Motor neuron (in vitro differentiated cells): Measurements from ENCODE around the gene ERBB2. TPM values are rescaled to one million over a fixed set of nuclear protein-coding genes. Genes with fewer than 3 reads are reported as not detected.

Source experiments
- ATAC-seq, 8 experiments: fragments of 200-7000 bp; cut with Tn5 transposase; replicated peaks in 6 of 8; 2 replicates each; pipeline ENCODE4 v1.8.0; 2021; ENCODE audit warnings: mild to moderate bottlenecking in 8 of 8, moderate library complexity in 8 of 8
- H3K27ac ChIP-seq, 2 donors: fragments of 250-450 bp; sonication (Bioruptor Pico); 2 replicates each; pipeline ENCODE4 v1.9.0; 2021; ENCODE audit warnings: antibody characterized with exemption in 2 of 2, mild to moderate bottlenecking in 2 of 2, moderate library complexity in 1 of 2
- H3K4me1 ChIP-seq, 2 donors: fragments of 250-450 bp; sonication (Bioruptor Pico); replicated peaks in 1 of 2; 2 replicates each; pipeline ENCODE4 v1.6.1; 2021; ENCODE audit warnings: antibody characterized with exemption in 2 of 2, mild to moderate bottlenecking in 2 of 2, moderate library complexity in 1 of 2
- H3K4me3 ChIP-seq, 5 donors: fragments of 250-450 bp; sonication (Bioruptor Pico); 2 replicates each; pipeline ENCODE4 v1.9.0; 2021; ENCODE audit warnings: antibody characterized with exemption in 5 of 5, mild to moderate bottlenecking in 5 of 5, moderate library complexity in 4 of 5
- WGBS, 10 experiments: fragments of 450-650 bp; shearing (Covaris generic); methylation state at CpG; one replicate each; pipeline ENCODE4 v1.0.0; 2022; 5-methylcytosine and 5-hydroxymethylcytosine counted together
- in situ Hi-C, 9 experiments: fragments of 400-800 bp; cut with MboI; loops; one replicate each; pipeline ENCODE4 v1.15.0; 2021; ENCODE audit warnings: low sequenced_read_pairs in 9 of 9, low pct_unique_long_range_greater_than_20kb in 2 of 9; ENCODE audit not compliant: unreplicated experiment in 9 of 9
- total RNA-seq, 8 experiments: library from RNA; unstranded; fragments of 300-600 nt; gene quantifications; 2 replicates each; pipeline versions ENCODE4 v1.2.3 to v1.2.4, GENCODE V29; 2022

Gene ERBB2
- total RNA-seq, 8 experiments from 2014 or later: 7.0 to 54.7 (median 15.9) TPM

GRCh38 chr17:39676198-39676819, 23.6 kb upstream of the ERBB2 start:
- H3K4me1 ChIP-seq: peaks cover 0 to 8% of the 10 kb centered on the region in 2 donors
- 67 to 92% (median 80%) methylated on average over 1 to 3 of the region's 7 CpGs; no CpG with 5 or more reads in 5 of the 10 experiments for WGBS, 10 experiments
- no peak overlapping the region for H3K4me3 ChIP-seq
- in situ Hi-C loops: no loop called here
- ATAC-seq: peak in 3 of 8 experiments; percentile 2 to 26 (median 17)
- H3K27ac ChIP-seq: peak overlapping the region in 1 of 2 donors; percentile 39

- WGBS, 10 experiments: 60 to 93% (median 68%) methylated on average over 2 to 6 of the region's 8 CpGs; no CpG with 5 or more reads in 3 of the 10 experiments
- H3K4me1 ChIP-seq: peaks cover 0 to 8% of the 10 kb centered on the region in 2 donors
- in situ Hi-C loops: no loop called here
- ATAC-seq: no peak
- no peak overlapping the region for H3K4me3 ChIP-seq
- no peak overlapping the region for H3K27ac ChIP-seq
These were observed 22.8 kb upstream of the ERBB2 start for GRCh38 chr17:39677072-39677471.

- no peak for ATAC-seq
- 67 to 100% (median 81%) methylated on average over 1 to 3 of the region's 13 CpGs; no CpG with 5 or more reads in 5 of the 10 experiments for WGBS, 10 experiments
- Histone ChIP-seq H3K4me1 (peaks cover 0 to 8% of the 10 kb centered on the region in 2 donors), H3K4me3 (no peak overlapping the region), H3K27ac (no peak overlapping the region)
- in situ Hi-C loops: no loop called here
These were observed 22.1 kb upstream of the ERBB2 start for GRCh38 chr17:39677542-39678339.

- ATAC-seq: no peak
- WGBS, 10 experiments: 77 to 100% (median 92%) methylated on average over 1 to 7 of the region's 13 CpGs; no CpG with 5 or more reads in 5 of the 10 experiments
- Histone ChIP-seq H3K27ac (no peak overlapping the region), H3K4me1 (peaks cover 0 to 8% of the 10 kb centered on the region in 2 donors), H3K4me3 (no peak overlapping the region)
- in situ Hi-C loops: no loop called here
These were observed 21.3 kb upstream of the ERBB2 start for GRCh38 chr17:39678340-39679116.

- in situ Hi-C loops: no loop called here
- H3K27ac ChIP-seq: no peak overlapping the region
- no peak for ATAC-seq
- H3K4me1 ChIP-seq: peaks cover 0 to 8% of the 10 kb centered on the region in 2 donors
- WGBS, 10 experiments: 79 to 100% (median 89%) methylated on average over 2 to 7 of the region's 12 CpGs; no CpG with 5 or more reads in 3 of the 10 experiments
- H3K4me3 ChIP-seq: no peak overlapping the region
These were observed 20.2 kb upstream of the ERBB2 start for GRCh38 chr17:39679521-39680192.

- in situ Hi-C loops: no loop called here
- H3K4me1 ChIP-seq: peaks cover 0 to 5% of the 10 kb centered on the region in 2 donors
- no peak overlapping the region for H3K27ac ChIP-seq
- no peak overlapping the region for H3K4me3 ChIP-seq
- 73 to 100% (median 90%) methylated on average over 1 to 6 of the region's 9 CpGs; no CpG with 5 or more reads in 3 of the 10 experiments for WGBS, 10 experiments
- ATAC-seq: no peak
These were observed 16.4 kb upstream of the ERBB2 start for GRCh38 chr17:39683295-39683939.

- no peak for ATAC-seq
- in situ Hi-C loops: no loop called here
- WGBS, 10 experiments: 80 to 100% (median 92%) methylated on average over 1 to 10 of the region's 12 CpGs; no CpG with 5 or more reads in 1 of the 10 experiments
- no peak overlapping the region for H3K27ac ChIP-seq
- no peak overlapping the region for H3K4me3 ChIP-seq
- H3K4me1 ChIP-seq: peaks cover 6 to 11% of the 10 kb centered on the region in 2 donors
These were observed 15.3 kb upstream of the ERBB2 start for GRCh38 chr17:39684369-39685192.

- H3K27ac ChIP-seq: peak overlapping the region; percentile 96 to 100
- in situ Hi-C loops: no loop called here
- peaks cover 6 to 11% of the 10 kb centered on the region in 2 donors for H3K4me1 ChIP-seq
- no peak for ATAC-seq
- H3K4me3 ChIP-seq: peak overlapping the region; percentile 44 to 99 (median 55)
- WGBS, 10 experiments: 0 to 93% (median 35%) methylated on average over 1 to 4 of the region's 6 CpGs; no CpG with 5 or more reads in 4 of the 10 experiments
These were observed 12.7 kb upstream of the ERBB2 start for GRCh38 chr17:39687101-39687545.

GRCh38 chr17:39687546-39688474, 12.1 kb upstream of the ERBB2 start, which contains the start of gene PGAP3:
PGAP3 (minus strand) TSS chr17:39688057; CDS start chr17:39688014, 43 bp downstream.
- Histone ChIP-seq H3K27ac (peak within 1 kb of the TSS; percentile 96 to 100), H3K4me1 (peaks cover 6 to 11% of the 10 kb centered on the region in 2 donors), H3K4me3 (peak within 1 kb of the TSS; percentile 44 to 99 (median 55))
- peak; percentile 94 to 98 (median 97) for ATAC-seq
- 0 to 83% (median 17%) methylated on average over 1 to 13 of the region's 45 CpGs; no CpG with 5 or more reads in 2 of the 10 experiments for WGBS, 10 experiments
- in situ Hi-C loops: no loop called here

GRCh38 chr17:39688475-39688835, 11.4 kb upstream of the ERBB2 start:
- ATAC-seq: no peak
- in situ Hi-C loops: no loop called here
- Histone ChIP-seq H3K27ac (peak overlapping the region in 1 of 2 donors; percentile 100), H3K4me3 (peak overlapping the region; percentile 44 to 99 (median 55)), H3K4me1 (peaks cover 6 to 11% of the 10 kb centered on the region in 2 donors)
- WGBS, 10 experiments: 0 to 67% (median 36%) methylated on average over 1 to 6 of the region's 6 CpGs; no CpG with 5 or more reads in 2 of the 10 experiments
